ENCODE measurements around the gene CD99.
"Not testable (repeated sequence)": the region's sequence is repeated elsewhere in the genome, so short reads cannot be mapped to it uniquely, and the experiment has no call there.

CD99 gene

DNA sequence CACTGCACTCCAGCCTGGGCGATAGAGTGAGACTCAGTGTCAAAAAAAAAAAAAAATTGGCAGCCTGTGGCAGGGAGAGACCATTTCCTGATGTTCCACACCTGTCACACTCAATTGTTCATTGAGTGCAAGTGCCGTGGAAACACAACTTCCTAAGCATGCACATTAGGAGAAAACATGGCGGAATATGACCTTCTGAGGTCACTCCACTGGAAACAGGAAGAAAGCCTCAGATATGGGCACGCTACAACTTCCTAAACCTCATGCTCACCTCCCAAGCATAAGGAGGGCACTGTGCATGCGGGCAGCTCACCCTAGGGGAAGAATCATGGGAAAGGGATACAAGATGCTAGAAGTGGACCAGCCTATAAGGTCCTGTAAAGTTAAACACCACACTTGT, 28.5 kb upstream of the CD99 start:
- no peak for DNase-seq (ENCODE audit: low read depth)
- no peak overlapping the region for H3K4me3 ChIP-seq (ENCODE audit: low read length)
- TF ChIP-seq, protein P1, sequence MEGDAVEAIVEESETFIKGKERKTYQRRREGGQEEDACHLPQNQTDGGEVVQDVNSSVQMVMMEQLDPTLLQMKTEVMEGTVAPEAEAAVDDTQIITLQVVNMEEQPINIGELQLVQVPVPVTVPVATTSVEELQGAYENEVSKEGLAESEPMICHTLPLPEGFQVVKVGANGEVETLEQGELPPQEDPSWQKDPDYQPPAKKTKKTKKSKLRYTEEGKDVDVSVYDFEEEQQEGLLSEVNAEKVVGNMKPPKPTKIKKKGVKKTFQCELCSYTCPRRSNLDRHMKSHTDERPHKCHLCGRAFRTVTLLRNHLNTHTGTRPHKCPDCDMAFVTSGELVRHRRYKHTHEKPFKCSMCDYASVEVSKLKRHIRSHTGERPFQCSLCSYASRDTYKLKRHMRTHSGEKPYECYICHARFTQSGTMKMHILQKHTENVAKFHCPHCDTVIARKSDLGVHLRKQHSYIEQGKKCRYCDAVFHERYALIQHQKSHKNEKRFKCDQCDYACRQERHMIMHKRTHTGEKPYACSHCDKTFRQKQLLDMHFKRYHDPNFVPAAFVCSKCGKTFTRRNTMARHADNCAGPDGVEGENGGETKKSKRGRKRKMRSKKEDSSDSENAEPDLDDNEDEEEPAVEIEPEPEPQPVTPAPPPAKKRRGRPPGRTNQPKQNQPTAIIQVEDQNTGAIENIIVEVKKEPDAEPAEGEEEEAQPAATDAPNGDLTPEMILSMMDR (conservative IDR thresholded peaks at IDR 0.05; ENCODE audit: low read depth, low read length), result no peak

DNA sequence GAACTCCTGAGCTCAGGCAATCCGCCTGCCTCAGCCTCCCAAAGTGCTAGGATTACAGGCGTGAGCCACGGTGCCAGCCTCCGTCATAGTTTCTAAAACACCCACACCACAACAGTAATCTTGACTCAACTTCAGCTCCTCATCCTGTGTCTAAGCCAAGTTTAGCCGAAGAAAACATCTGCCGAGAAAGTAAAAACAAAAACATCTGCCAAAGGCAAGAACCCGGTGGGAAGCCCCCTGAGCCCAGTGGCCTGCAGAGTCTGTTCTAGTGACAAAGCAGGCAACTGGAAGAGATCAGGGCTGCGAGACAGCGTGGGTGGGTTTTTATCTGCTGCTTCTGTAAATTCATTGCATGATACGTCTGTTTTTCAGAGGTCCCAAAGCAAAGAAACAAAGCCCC, 26.6 kb upstream of the CD99 start:
- H3K4me3 ChIP-seq (ENCODE audit: low read length), result no peak overlapping the region
- no peak for DNase-seq (ENCODE audit: low read depth)
- TF ChIP-seq, protein P1 (conservative IDR thresholded peaks at IDR 0.05; ENCODE audit: low read depth, low read length), result no peak

DNA sequence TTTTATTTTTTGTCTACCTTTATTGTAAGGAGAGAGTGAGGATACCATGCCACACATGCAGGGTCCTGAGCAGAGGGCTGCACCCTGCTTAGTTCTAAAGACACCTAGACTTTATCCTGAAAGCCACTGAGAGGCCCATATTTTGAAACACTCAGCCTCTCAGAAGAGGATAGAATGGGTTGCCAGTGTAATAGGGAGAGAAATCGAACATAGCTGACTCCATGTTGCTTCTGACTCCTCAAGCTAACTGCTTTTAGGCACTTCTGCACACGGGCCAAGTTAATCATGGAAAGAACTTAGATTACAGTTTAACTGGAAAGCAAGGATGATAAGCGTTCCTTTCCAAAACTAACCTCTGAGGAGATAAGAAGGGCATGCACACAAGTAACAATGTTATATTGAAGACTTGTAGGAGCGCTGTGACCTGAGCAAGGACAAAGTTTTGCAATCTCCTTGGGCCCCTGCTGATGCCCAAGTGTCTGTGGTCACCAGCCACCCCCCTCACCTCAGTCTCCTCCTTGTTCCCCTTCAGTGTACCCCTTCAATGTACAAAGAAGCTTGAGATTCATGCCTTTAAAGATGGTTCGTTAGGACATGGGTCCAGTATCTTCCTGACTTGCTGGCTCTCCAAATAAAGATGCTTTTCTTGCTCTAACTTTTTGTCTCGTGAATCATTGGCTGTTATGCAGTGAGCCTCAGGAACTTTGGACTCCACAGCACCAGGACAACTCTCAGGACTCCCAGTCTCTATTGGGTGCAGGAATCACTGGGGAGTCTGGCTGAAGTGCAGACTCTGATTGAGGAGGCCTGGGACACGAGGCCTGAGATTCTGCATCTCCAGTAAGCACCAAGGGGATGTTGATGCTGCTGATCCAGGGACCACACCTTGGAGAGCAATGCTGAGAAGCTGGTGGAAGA, 25.4 kb upstream of the CD99 start:
- DNase-seq (ENCODE audit: low read depth), result no peak
- TF ChIP-seq, protein P1 (conservative IDR thresholded peaks at IDR 0.05; ENCODE audit: low read depth, low read length), result no peak

DNA sequence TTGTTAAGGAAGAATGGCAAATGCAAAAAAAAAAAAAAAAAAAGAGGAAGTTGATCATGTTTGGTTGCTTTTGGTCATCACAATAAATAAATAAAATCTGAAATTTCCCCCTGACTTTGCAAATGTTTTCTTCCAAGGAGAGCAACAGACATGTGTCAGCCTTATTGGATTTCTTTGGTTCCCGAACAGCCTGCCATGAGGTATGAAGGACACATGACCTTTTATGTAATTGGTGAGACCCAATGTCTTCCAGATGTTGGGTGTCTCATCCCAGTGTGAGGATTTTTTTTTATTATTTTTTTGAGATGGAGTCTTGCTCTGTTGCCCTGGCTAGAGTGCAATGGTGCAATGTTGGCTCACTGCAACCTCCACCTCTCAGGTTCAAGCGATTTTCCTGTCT, 24.6 kb upstream of the CD99 start:
- TF ChIP-seq, protein P1 (conservative IDR thresholded peaks at IDR 0.05; ENCODE audit: low read depth, low read length), result no peak
- H3K4me3 ChIP-seq (ENCODE audit: low read length), result no peak overlapping the region
- DNase-seq (ENCODE audit: low read depth), result no peak

More for the DNA sequence above, 25.4 kb upstream of the CD99 start:
- no peak overlapping the region for H3K4me3 ChIP-seq (ENCODE audit: low read length)

DNA sequence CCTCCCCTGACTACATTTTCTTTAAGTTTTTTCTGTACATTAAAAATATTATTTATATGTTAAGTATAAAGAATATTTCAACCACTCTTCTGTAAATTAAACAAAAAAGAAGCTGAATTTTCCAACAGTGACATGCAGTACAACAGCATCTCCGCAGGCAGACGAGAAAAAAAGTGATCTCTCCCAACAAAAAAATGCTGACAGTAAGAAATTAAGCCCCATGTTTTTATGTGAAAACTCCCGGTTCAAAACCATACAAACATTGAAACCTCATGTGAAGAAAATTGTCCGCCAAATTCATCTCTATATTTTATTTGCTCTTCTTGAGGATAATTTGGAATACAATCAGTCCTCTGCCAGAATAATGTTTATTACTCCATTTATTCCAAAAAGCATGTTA, 20.1 kb upstream of the CD99 start:
- TF ChIP-seq, protein P1 (conservative IDR thresholded peaks at IDR 0.05; ENCODE audit: low read depth, low read length), result no peak
- DNase-seq (ENCODE audit: low read depth), result no peak
- no peak overlapping the region for H3K4me3 ChIP-seq (ENCODE audit: low read length)

DNA sequence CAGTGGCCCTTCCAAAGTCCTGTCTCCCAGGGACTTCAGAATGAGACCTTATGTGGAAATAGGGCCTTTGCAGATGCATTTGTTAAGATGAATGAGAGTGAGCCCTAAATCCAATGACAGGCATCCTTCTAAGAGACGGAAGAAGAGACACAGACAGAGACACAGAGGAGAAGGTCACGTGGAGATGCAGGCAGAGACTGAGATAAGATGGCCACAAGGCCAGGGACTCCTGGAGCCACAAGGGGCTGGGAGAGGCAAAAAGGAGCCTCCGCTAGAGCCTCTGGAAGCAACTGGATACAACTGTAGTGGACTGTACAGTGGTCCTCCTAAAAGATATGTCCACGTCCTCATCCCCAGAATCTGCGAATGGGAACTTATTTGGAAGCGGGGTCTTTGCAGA, 19.0 kb upstream of the CD99 start:
- H3K4me3 ChIP-seq (ENCODE audit: low read length), result no peak overlapping the region
- no peak for DNase-seq (ENCODE audit: low read depth)
- TF ChIP-seq, protein P1 (conservative IDR thresholded peaks at IDR 0.05; ENCODE audit: low read depth, low read length), result no peak

DNA sequence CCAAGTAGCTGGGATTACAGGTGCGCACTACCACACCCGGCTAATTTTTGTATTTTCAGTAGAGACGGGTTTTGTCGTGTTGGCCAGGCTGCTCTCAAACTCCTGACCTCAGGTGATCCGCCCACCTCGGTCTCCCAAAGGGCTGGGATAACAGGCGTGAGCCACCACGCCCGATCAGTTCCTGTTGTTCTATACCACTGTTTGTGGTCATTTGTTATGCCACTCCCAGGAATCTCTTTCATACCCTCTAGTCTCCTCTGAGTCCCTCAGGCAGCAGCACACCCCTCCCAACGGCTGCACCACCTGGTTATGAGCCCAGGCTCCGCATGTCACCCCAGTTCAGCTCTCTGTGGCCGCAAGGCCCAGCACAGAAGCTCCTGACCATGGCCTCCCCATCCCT, 17.5 kb upstream of the CD99 start:
- TF ChIP-seq, protein P1 (conservative IDR thresholded peaks at IDR 0.05; ENCODE audit: low read depth, low read length), result no peak

DNA sequence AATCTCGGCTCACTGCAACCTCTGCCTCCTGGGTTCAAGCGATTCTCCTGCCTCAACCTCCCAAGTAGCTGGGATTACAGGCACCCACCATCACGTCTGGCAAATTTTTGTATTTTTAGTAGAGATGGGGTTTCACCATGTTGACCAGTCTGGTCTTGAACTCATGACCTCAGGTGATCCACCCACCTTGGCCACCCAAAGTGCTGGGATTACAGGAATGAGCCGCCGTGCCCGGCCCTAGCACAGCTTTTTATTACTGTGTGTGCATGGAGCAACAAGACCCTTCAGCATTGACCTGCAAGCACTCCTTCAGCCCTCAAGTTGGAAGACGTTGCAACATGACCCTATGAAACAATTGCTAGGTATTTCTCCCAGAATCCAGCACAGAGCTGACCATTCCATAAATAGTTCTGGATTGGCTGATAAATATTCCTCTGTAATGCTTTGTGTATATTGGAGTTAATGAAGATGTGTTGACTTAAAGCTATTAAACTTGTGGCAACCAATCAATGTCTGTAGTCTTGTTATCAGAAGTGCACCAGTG, 15.4 kb upstream of the CD99 start:
- DNase-seq (ENCODE audit: low read depth); H3K4me3 ChIP-seq (ENCODE audit: low read length): not testable (repeated sequence)

More for the DNA sequence above, 17.5 kb upstream of the CD99 start:
- no peak overlapping the region for H3K4me3 ChIP-seq (ENCODE audit: low read length)
- DNase-seq (ENCODE audit: low read depth), result no peak
